ENCODE results near the gene OGFOD2. TPM values are rescaled to one million over a fixed set of nuclear protein-coding genes. Genes with fewer than 3 reads are reported as not detected.

The OGFOD2 gene
- total and polyA plus RNA-seq, 9 of the 15 experiments (the other 6 are each of a cell fraction or from before 2014, with no cell fraction given), result 1.4 to 111 (median 18.5) TPM

DNA sequence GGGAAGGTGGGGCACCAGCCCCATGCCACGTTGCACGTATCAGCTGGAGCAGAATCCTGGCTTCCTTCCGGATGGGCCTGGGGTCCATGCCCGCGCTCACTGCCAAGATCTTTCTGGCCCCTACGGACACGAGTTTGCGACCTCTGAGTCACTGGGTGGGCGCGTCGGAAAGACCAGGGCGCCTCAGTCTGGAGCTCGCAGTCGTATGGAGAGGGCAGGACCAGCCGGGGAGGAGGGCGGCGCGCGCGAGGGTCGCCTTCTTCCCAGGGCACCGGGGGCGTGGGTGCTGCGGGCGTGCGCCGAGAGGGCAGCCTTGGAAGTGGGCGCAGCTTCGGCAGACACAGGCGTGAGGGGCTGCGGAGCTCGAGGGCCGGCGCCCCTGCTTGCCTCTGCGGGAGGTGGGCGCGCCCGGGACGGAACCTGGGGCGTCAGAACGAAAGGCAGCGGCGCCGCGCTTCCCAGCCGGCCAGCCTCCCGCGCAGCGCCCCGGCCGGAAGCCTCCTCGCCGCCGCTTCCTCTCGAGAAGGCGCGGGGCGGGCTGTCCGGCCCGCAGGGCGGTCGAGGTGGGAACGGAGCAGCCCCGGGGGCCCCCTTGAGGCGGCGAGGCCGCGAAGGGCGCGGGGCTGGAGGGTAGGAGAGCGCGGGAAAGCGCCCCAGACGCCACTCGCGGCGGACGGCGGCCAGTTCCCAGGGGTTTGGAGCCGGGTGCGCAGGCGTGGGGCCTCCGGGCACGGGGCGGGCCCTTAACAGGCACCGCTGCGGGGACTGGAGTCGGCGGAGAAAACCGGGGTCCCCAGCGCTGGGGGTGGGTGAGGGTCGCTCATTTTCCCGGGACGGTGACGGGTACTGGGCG, 5.4 kb downstream of the OGFOD2 start, which contains the start of gene ARL6IP4 (continued):
- TF ChIP-seq MIER1 (IDR thresholded peaks at IDR 0.05; ENCODE audit: low read depth) (no peak), CBFA2T2 (conservative IDR thresholded peaks at IDR 0.05) (no peak), RHOXF2B (CRISPR knock-in tag; conservative IDR thresholded peaks at IDR 0.05) (no peak), PHF20 (IDR thresholded peaks at IDR 0.05; ENCODE audit: partially characterized antibody) (peak; percentile 74), ZNF384 (IDR thresholded peaks at IDR 0.05; ENCODE audit: low read depth, low read length) (no peak), U2AF2 (optimal IDR thresholded peaks at IDR 0.05; ENCODE audit: low read depth, low read length) (no peak), ZNF57 (CRISPR knock-in tag; IDR thresholded peaks at IDR 0.05) (no peak), HOXB6 (CRISPR knock-in tag; IDR thresholded peaks at IDR 0.05; ENCODE audit: borderline replicate concordance) (no peak), HNRNPL (IDR thresholded peaks at IDR 0.05; ENCODE audit: low read depth, low read length) (peak; percentile 90), KLF16 (IDR thresholded peaks at IDR 0.05) (no peak)
- TF ChIP-seq, protein P1, sequence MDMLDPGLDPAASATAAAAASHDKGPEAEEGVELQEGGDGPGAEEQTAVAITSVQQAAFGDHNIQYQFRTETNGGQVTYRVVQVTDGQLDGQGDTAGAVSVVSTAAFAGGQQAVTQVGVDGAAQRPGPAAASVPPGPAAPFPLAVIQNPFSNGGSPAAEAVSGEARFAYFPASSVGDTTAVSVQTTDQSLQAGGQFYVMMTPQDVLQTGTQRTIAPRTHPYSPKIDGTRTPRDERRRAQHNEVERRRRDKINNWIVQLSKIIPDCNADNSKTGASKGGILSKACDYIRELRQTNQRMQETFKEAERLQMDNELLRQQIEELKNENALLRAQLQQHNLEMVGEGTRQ (CRISPR knock-in tag; IDR thresholded peaks at IDR 0.05), result no peak
- TF ChIP-seq, protein P2, sequence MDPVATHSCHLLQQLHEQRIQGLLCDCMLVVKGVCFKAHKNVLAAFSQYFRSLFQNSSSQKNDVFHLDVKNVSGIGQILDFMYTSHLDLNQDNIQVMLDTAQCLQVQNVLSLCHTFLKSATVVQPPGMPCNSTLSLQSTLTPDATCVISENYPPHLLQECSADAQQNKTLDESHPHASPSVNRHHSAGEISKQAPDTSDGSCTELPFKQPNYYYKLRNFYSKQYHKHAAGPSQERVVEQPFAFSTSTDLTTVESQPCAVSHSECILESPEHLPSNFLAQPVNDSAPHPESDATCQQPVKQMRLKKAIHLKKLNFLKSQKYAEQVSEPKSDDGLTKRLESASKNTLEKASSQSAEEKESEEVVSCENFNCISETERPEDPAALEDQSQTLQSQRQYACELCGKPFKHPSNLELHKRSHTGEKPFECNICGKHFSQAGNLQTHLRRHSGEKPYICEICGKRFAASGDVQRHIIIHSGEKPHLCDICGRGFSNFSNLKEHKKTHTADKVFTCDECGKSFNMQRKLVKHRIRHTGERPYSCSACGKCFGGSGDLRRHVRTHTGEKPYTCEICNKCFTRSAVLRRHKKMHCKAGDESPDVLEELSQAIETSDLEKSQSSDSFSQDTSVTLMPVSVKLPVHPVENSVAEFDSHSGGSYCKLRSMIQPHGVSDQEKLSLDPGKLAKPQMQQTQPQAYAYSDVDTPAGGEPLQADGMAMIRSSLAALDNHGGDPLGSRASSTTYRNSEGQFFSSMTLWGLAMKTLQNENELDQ (CRISPR knock-in tag; IDR thresholded peaks at IDR 0.05; ENCODE audit: borderline replicate concordance), result no peak
- TF ChIP-seq, protein P3, sequence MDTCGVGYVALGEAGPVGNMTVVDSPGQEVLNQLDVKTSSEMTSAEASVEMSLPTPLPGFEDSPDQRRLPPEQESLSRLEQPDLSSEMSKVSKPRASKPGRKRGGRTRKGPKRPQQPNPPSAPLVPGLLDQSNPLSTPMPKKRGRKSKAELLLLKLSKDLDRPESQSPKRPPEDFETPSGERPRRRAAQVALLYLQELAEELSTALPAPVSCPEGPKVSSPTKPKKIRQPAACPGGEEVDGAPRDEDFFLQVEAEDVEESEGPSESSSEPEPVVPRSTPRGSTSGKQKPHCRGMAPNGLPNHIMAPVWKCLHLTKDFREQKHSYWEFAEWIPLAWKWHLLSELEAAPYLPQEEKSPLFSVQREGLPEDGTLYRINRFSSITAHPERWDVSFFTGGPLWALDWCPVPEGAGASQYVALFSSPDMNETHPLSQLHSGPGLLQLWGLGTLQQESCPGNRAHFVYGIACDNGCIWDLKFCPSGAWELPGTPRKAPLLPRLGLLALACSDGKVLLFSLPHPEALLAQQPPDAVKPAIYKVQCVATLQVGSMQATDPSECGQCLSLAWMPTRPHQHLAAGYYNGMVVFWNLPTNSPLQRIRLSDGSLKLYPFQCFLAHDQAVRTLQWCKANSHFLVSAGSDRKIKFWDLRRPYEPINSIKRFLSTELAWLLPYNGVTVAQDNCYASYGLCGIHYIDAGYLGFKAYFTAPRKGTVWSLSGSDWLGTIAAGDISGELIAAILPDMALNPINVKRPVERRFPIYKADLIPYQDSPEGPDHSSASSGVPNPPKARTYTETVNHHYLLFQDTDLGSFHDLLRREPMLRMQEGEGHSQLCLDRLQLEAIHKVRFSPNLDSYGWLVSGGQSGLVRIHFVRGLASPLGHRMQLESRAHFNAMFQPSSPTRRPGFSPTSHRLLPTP (IDR thresholded peaks at IDR 0.05; ENCODE audit: borderline replicate concordance, extremely low read depth, insufficient read length), result no peak
- TF ChIP-seq, protein P4, sequence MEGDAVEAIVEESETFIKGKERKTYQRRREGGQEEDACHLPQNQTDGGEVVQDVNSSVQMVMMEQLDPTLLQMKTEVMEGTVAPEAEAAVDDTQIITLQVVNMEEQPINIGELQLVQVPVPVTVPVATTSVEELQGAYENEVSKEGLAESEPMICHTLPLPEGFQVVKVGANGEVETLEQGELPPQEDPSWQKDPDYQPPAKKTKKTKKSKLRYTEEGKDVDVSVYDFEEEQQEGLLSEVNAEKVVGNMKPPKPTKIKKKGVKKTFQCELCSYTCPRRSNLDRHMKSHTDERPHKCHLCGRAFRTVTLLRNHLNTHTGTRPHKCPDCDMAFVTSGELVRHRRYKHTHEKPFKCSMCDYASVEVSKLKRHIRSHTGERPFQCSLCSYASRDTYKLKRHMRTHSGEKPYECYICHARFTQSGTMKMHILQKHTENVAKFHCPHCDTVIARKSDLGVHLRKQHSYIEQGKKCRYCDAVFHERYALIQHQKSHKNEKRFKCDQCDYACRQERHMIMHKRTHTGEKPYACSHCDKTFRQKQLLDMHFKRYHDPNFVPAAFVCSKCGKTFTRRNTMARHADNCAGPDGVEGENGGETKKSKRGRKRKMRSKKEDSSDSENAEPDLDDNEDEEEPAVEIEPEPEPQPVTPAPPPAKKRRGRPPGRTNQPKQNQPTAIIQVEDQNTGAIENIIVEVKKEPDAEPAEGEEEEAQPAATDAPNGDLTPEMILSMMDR (IDR thresholded peaks at IDR 0.05 in 2 of 3, conservative IDR thresholded peaks at IDR 0.05 in 1 of 3; ENCODE audit: insufficient read depth in 2 of 3, low read depth in 1 of 3, low read length in 3 of 3), result peak in 2 of 3 experiments; percentile 23 to 43; a peak in 1 of 6 replicates
- TF ChIP-seq, protein P5, sequence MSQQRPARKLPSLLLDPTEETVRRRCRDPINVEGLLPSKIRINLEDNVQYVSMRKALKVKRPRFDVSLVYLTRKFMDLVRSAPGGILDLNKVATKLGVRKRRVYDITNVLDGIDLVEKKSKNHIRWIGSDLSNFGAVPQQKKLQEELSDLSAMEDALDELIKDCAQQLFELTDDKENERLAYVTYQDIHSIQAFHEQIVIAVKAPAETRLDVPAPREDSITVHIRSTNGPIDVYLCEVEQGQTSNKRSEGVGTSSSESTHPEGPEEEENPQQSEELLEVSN (IDR thresholded peaks at IDR 0.05; ENCODE audit: borderline replicate concordance in 1 of 2, extremely low read depth in 1 of 2, insufficient read depth in 1 of 2, insufficient read length in 1 of 2, low read depth in 1 of 2, low read length in 1 of 2, poor library complexity in 1 of 2, severe bottlenecking in 1 of 2), result peak; percentile 74 to 92
- TF ChIP-seq, protein P6, sequence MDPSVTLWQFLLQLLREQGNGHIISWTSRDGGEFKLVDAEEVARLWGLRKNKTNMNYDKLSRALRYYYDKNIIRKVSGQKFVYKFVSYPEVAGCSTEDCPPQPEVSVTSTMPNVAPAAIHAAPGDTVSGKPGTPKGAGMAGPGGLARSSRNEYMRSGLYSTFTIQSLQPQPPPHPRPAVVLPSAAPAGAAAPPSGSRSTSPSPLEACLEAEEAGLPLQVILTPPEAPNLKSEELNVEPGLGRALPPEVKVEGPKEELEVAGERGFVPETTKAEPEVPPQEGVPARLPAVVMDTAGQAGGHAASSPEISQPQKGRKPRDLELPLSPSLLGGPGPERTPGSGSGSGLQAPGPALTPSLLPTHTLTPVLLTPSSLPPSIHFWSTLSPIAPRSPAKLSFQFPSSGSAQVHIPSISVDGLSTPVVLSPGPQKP (CRISPR knock-in tag; IDR thresholded peaks at IDR 0.05), result no peak

Data from K562 (cell line).